Suprapubic skin (tissue), 3 donors: ENCODE data around the gene DCAF17.

Experiments
- CTCF ChIP-seq, 2 donors: fragments of 200-600 bp in 1 of 2; fragments of 450-650 bp in 1 of 2; sonication (generic) in 1 of 2; IDR thresholded peaks; one replicate each; pipeline ENCODE4 v1.5.1; 2016 to 2019; ENCODE audit warnings: antibody characterized with exemption in 2 of 2, mild to moderate bottlenecking in 1 of 2, moderate library complexity in 1 of 2
- POLR2AphosphoS5 ChIP-seq, 3 donors: sonication (generic); formaldehyde crosslinking; IDR thresholded peaks; one replicate each; pipeline ENCODE4 v1.6.1; 2017; ENCODE audit warnings: antibody characterized with exemption in 3 of 3

- TF ChIP-seq CTCF (IDR thresholded peaks at IDR 0.05), result no peak
- TF ChIP-seq POLR2AphosphoS5 (IDR thresholded peaks at IDR 0.05), result no peak
Measured at GRCh38 chr2:171400395-171400794, 33.6 kb upstream of the DCAF17 start.
